ENCODE data around the gene VKORC1L1.
"Not testable (repeated sequence)": the region's sequence is repeated elsewhere in the genome, so short reads cannot be mapped to it uniquely, and the experiment has no call there.

- not testable (repeated sequence) for TF ChIP-seq EZH2 (IDR thresholded peaks at IDR 0.05); CTCF (IDR thresholded peaks at IDR 0.05 in 2 of 3, conservative IDR thresholded peaks at IDR 0.05 in 1 of 3; ENCODE audit: borderline replicate concordance in 1 of 3, insufficient read depth in 1 of 3, low read depth in 2 of 3, low read length in 2 of 3); POLR2A (IDR thresholded peaks at IDR 0.05; ENCODE audit: borderline replicate concordance, extremely low read depth, insufficient read depth, insufficient read length); EGR1 (IDR thresholded peaks at IDR 0.05; ENCODE audit: low read depth); YY1 (IDR thresholded peaks at IDR 0.05; ENCODE audit: extremely low read depth, insufficient replicate concordance, low read depth, low read length); POLR2AphosphoS5 (IDR thresholded peaks at IDR 0.05; ENCODE audit: low read depth, low read length); ELF1 (IDR thresholded peaks at IDR 0.05; ENCODE audit: borderline replicate concordance, low read depth); REST (IDR thresholded peaks at IDR 0.05; ENCODE audit: low read depth); SP1 (IDR thresholded peaks at IDR 0.05; ENCODE audit: low read depth)
Observed at GRCh38 chr7:65897289-65897688, 24.4 kb downstream of the VKORC1L1 start.

All from HCT116 (cell line).